HG02884 (cell line): Measurements from ENCODE around the gene RORC.

Experiments used
- ATAC-seq: cut with Tn5 transposase; IDR thresholded peaks from one replicate; pipeline ENCODE4 v1.9.1; 2021; ENCODE audit warnings: mild to moderate bottlenecking, moderate library complexity; ENCODE audit not compliant: unreplicated experiment

The RORC gene

GRCh38 chr1:151828921-151829320 is 2.7 kb downstream of the RORC start:
- no peak for ATAC-seq

DNA sequence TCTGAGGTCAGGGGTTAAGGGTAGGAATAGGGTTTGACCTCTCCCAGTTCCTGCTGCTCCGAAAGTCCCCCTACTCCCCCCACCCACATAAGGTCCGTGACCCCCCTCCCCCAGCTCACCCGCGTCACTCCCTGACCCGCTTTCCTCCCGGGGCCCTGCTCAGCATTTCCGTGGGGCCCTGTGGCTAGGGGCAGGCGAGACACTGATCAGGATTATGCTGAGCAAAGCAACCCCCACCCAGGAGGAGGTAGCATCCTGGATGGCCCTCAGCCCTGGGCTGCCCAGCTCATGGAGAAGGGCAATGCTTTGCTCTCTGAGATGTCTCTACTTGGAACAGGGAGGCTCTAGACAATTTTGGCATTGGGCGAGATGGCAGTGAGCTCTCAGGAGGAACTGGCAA is 3.7 kb downstream of the RORC start:
- ATAC-seq: no peak

DNA sequence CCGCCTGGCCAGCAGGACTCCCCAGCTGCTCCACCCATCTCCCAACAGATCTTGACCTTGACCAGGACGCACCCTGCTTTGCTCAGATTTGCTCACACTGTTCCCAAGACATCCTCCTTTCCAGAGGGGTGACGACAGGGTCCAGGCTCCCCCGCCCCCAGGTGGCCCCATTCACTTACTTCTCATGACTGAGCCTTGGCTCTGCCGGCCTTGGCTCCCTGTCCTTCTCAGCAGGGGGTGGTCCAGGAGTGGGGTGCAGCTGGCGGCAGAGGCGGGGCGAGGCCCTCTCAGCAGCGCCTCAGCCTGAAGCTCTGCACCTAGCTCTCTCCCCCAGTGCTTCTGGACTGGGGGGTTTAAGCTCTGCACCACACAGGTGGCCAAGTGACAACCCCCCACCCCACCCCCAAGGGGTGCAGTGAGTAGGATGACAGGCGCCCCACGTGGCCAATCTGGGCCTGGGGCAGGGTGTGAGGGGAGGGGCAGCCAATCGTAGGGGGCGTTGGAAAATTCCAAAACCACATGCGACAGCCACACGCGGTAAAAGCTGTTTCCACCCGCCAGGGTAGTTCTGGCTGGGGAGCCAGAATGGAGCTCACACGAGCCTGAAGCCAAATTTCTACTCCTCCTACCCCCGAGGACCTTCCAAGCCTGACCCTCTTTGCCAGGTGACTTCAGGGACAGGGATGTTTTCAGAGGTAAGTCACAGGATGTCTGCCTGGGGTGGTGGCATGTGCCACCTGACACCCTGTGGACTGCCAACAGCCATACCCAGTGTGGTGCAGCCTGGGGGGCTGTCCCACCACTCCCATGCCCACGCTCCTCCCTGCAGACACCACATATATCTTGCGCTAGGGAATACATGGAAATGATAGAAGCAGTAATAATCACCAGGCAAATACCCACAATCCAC is 5.6 kb downstream of the RORC start:
- ATAC-seq: no peak

GRCh38 chr1:151825204-151825603 is 6.4 kb downstream of the RORC start:
- ATAC-seq: no peak

DNA sequence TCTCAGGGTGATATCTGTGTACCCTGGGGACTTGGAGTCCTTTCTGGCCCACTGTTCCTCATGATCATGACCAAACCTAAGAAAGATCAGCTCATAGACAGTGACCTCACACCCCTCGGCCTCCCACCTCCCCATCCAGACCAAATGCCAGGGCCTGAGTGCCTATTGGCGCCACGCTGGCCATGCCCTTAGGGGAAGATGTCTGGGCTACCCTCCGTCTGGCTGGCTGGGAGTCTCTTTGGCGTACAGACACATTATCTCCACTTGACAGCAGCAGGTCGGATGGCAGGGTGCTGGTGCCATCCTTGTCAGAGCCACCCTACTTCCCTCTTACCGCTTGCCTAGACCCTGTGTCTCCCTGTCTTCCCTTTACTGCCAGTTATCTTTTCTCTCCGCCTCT is 8.4 kb downstream of the RORC start:
- ATAC-seq: no peak

GRCh38 chr1:151822404-151822803 is 9.2 kb downstream of the RORC start:
- no peak for ATAC-seq

DNA sequence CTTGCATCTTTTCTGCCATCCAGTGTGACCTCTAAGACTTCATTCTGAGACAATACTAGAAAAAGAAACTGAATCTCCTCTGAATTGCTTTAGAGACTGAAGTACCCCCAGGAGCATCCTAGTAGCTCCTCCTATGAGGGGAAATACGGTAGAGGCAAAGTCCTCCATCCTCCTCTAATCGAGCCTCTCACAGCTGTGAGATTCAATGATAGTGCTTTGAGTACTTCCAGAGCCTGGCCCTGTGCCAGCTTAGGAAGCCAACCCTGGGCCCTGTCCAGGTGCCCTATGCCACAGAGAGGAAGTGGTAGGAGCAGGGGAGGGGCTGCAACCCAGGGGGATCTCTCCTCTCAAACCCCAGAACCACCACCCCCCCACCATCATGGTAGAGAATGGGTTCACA is 10.7 kb downstream of the RORC start:
- no peak for ATAC-seq

DNA sequence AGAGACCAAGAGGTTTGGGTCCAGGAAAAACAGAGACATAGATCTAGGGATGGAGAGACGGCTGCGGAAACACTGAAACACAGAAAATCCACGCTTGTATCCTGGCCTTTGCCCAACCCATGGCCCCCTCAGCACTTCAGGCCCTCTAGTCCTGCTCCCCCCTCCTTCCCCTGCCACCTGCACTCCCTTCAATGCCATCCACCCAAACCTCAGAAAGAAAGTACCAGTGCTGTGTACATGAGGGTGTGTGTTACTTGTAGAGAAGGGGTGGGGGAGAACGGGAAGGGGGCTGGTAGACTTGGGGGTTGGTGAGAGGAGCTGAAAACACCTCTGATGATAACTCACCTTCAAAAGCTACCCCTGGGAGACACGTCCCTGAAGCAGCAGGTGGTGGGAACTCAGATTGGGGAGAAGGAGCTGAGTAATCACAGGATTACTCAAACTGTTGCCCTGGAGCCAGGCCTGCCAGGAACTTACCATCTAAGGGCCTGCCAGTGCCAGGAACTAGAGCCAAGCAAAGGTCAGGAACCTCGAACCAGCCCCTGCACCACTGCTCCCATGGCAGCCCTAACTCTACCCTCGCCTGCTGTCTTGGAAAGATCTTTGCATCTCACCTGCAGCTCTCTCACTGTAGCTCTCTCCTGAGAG is 11.5 kb downstream of the RORC start:
- no peak for ATAC-seq

GRCh38 chr1:151819227-151819835 is 12.3 kb downstream of the RORC start:
- no peak for ATAC-seq

- ATAC-seq: no peak
These were observed 14.3 kb downstream of the RORC start for GRCh38 chr1:151817353-151817730.

DNA sequence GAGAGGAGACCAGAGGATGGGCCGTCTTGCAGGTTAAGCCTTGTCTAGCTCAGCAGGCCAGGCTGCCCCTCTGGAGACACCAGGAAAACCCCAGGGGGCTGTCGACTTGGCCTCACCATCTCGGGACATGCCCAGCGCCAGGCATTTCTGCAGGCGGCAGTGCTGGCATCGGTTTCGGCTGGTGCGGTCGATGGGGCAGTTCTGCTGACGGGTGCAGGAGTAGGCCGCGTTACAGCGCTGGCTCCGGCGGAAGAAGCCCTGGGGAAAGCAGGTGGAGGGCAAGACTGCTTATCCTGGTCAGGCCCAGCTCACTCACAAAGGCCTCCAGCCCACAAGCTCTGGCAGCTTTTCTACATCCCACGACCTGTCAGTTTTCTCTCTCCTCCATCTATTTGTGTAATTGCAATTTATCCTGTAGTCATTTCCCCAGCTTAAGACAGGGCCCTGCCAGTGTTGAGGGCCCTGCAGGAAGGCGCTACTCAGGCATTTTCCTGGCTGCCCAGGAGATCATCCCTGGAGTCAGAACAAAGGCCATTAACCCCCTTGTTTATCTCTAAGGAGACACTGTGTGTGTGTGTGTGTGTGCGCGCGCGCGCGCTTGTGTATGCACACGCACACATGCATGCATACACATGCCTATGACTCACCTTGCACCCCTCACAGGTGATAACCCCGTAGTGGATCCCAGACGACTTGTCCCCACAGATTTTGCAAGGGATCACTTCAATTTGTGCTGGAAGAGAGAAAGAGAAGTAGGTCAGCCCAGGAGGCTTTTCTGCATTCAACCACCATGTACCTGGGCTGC is 14.9 kb downstream of the RORC start:
- no peak for ATAC-seq

DNA sequence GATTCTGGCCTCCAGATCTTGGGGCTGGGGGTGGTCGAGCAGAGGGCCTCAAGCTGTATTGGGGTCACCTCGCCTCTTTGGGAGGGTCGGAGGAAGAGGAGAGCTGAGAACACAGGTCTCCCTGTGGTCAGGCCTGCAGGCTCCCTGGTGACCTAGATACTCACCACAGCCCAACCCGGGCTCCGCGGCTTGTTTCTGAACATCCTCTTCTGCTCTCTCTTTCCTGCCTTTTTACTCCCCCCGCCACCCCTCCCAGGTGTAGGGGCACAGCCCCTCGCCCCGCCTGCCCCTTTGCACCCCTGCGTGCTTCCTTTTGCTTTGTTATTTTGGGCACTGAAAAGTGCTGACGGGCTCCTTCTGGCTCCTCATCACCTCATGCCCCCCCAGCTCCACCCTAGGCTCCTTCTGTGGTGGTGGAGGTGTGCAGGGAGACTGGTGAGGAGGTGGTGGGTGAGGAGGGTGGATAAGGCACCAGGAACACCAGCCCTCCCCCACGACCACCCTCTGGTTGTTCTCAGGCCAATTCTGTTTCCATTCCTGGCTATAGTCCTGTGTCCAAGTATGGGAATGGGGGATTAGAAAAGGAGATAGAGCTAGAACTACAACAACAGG is 15.8 kb downstream of the RORC start:
- ATAC-seq: no peak

GRCh38 chr1:151814971-151815545 is 16.5 kb downstream of the RORC start:
- ATAC-seq: no peak

GRCh38 chr1:151814426-151814825 is 17.2 kb downstream of the RORC start:
- ATAC-seq: no peak

DNA sequence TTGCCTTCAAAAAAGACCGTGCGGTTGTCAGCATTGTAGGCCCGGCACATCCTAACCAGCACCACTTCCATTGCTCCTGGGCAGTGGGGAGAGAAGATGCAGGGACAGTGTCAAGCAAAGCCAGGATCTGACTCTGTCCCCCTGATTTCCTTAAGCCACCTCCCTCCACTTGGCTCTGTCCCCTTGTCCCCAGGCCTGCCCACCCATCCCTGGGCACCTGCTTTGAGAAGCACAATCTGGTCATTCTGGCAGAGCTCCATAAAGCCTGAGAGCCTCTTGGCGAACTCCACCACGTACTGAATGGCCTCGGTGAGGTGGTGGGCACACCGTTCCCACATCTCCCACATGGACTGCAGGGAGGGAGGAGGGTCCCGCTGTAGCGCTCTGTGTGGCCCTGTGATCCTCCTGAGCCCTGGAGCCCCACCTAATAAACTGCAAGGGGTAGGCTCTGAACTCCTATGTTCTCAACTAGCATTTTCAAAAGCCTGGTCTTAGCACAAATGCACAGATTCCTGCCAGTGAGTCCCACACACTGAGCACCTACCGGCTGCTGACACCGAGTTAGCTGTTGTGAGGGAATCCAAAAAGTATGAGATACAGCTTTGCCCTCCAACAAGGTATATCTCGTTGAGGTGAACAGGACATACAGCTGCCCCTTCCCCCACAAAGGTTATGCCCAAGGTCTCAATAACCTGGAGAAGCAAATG is 18.2 kb downstream of the RORC start:
- no peak for ATAC-seq

DNA sequence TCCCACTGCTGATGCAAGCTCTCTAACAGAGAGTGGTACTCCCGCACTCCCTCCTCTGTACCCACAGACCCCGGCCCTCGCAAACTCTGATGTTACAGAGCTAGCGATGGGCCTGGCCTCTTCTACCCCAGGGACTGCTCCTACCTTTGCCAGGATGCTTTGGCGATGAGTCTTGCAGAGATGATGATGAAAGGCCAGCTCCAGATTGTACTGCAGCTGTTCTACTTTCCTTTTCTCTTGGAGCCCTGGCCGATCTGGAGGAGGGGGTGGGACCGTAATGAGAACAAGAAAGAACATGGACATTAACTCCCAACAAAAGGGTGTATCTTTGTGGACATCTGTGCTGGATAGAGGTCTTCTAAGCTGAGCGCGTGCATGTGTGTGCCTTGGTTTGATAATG is 20.4 kb downstream of the RORC start:
- ATAC-seq: no peak

DNA sequence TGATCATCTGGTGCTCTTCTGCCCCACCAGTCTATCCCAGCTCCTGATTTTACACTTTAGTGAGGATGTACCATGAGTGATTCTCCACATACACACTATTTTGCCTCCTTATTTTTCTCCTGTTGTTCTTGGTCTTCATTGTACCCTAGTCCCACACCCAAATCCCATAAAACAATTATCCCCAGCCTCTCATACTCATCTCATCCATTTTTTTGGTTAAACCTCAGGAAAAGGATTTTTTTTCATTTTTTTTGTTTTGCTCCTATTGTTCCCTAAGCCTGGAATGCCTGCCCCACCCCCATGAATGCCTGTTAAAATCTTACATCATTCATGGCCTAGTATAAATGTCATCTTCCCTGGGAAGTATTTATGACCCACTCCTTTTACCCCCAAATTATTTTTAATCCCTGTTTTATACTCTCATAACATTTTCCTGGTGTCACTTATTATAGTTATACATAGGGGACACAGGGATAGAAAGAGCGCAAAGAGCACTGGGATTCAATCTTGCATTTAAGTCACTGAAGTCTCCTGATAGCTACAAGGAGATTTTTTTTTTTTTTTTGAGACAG is 21.5 kb downstream of the RORC start:
- no peak for ATAC-seq

GRCh38 chr1:151809290-151809984 is 22.2 kb downstream of the RORC start:
- no peak for ATAC-seq

DNA sequence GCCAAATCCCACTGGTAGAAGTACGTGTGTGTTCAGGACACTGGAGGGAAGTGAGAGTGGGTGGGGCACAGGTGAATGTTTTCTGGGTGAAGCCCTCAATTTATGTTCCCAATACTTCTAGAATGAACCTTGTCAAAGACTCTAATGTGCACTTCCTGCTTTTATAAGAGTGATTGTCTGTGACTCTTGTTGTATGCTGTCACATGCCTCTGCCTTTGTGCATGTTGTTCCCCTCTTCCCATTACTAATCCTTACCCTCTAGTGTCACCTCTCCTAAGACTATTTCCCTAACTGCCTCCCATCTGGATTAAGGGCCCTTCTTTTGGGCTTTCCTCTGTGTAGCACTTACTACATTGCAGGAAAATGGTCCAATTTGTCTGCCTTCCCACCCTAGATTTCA is 23.8 kb downstream of the RORC start:
- ATAC-seq: no peak
